ENCODE results near the gene MTCL1. TPM values are rescaled to one million over a fixed set of nuclear protein-coding genes. Genes with fewer than 3 reads are reported as not detected.

Gene MTCL1
- polyA plus RNA-seq, 1 donor: 23.8 TPM

DNA sequence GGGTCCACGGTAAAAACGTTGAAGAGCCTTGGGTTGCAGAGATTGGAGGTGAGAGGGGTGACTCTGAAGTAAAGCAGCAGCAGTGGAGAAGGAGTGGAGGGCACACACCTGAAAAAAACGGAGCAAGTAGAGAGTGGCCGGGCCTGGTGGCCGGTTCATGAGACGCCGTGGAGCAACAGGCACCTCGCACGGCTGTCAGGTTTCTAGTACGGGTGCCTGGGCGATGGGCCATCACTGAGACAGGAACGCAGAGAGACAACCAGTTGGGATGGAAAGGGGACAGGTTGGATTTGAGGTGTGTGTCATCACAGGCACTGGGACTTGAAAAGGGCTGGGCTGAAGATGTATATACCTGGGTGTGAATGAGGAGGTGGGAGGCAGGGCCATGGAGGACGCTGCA, 104.2 kb downstream of the MTCL1 start:
- DNase-seq: no peak

DNA sequence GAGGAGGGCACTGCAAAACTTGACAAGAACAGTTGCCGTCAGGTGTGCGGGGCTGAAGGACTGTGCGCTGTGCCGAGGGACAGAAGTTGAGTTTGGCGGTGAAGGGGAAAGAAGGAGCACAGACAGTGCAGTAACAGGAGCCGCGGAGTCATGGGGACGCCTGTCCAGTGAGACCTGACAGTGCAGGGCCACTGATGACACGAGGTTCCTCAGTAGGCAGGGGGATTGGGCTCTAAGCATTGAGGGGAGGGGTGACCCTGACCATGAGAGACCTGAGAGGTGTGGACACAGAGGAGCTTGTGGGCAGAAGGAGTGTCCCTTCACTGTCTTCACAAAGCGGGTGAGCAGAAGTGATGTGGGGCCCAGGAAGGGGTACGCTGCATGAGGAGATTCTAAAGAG, 104.8 kb downstream of the MTCL1 start:
- DNase-seq: no peak

DNA sequence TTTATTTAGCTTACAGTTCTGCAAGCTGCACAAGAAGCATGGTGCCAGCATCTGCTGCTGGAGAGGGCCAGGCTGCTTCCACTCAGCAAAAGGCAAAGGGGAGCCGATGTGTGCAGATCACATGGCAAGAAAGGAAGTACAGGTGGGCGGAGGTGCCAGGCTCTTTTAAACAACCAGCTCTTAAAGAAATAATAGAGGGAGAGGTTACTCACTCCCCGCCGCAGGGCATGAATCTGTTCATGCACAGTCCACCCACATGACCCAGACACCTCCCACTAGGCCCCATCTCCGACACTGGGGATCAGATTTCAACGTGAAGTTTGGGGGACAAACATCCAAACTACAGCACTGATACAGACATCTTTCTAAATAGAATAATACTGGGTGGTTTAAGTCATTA, 105.8 kb downstream of the MTCL1 start:
- no peak for DNase-seq

DNA sequence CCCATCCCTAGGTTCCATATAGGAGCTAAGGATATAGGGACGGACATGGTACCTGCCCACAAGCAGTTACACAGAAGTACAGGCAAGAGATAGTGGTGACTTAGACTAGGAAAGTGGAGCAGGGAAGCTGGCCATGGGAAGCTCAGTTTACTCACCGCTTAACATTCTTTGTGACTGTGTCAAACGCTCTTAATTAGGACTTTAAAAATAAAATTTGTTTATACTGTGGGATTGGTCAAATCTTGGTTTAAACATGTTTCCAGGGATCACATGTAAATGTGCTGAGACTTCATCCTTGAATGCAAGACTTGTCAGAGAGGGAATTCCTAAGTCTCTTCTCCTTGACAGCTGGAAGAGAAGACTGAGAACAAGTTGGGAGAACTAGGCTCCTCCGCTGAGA, 107.3 kb downstream of the MTCL1 start:
- DNase-seq: no peak

- DNase-seq: no peak
These were observed 108.3 kb downstream of the MTCL1 start for GRCh38 chr18:8813611-8814010.

DNA sequence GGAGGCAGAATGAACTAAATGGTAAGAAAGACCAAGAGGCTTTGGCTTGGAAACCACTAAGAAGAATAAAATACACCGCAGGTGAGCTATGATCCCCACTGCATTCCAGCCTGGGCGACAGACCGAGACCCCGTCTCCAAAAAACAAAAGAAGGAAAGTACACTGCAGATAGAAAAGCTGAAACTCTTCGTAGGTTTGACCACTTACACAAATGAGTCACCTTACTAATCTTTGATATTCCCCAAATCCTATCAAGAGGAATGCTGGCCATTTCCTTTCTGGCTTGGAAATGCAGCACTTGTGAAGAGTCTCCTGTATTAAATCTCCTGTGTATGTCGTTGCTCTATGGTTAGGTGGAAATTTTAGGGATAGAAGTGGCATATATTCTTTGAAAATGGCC, 108.8 kb downstream of the MTCL1 start:
- DNase-seq: no peak

- DNase-seq: no peak
These were observed 110.9 kb downstream of the MTCL1 start for GRCh38 chr18:8816220-8816619.

DNA sequence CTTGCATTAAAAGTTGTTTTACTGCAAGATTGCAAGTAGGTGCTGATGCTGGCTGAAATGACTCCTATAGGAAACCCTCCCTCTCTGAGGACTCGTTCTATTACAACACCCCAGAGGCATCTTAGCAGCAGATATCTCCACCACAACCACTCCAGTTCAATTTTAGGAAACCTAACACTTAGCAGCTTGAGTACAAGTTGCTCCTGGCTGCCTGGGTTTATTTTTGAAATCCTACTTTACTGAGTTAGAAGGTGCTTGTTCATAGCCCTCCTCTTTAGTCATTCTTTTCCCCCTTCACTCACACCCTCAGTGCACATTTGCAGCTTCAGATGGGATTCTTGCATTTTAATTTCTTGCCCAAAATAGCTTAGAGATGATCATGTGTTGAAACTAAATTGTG, 111.5 kb downstream of the MTCL1 start:
- no peak for DNase-seq

- no peak for DNase-seq
These were observed 113.6 kb downstream of the MTCL1 start for GRCh38 chr18:8818982-8819381.

GRCh38 chr18:8820396-8821082, 115.2 kb downstream of the MTCL1 start:
- DNase-seq: no peak

- DNase-seq: no peak
These were observed 115.7 kb downstream of the MTCL1 start for GRCh38 chr18:8821083-8821465.

DNA sequence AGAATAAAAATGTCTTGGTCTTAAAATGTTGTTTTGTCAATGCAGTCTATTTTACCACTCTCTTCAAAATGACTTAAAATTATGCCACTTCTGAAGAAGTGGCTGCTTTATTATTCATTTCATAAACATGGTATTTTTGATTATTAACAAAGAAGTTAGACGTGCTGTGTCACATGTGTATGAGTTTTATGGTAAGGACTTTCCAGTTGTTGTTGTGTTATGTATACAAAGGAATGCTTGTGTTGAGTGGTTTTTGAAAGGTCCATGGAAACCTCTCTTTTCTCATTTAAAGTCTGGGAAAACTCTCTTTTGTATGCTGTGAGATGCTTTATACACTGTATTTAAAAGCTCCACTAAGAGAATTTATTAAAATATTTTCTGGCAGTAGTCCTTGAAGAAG, 116.2 kb downstream of the MTCL1 start:
- DNase-seq: no peak

GRCh38 chr18:8822643-8823042, 117.3 kb downstream of the MTCL1 start:
- DNase-seq: no peak

DNA sequence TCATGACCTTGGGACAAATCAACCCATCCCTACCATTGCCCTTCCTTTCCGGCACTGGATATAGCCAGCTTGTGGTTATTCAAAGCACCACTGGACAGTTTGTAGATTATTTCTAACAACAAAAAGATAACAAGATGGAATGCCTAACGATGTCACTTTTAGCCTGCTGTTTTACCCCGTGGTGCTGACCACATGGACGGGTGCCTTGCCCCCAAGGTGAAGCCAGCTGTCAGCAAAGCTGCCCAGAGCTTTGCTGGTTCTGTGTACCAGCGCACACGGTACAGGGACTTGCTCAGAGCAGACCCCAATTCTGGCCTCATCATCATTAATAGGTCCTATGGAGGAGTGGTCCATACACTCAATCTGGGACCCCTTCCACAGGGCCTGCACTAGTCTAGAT, 118.2 kb downstream of the MTCL1 start:
- DNase-seq: no peak

- no peak for DNase-seq
These were observed 119.5 kb downstream of the MTCL1 start for GRCh38 chr18:8824846-8825245.

DNA sequence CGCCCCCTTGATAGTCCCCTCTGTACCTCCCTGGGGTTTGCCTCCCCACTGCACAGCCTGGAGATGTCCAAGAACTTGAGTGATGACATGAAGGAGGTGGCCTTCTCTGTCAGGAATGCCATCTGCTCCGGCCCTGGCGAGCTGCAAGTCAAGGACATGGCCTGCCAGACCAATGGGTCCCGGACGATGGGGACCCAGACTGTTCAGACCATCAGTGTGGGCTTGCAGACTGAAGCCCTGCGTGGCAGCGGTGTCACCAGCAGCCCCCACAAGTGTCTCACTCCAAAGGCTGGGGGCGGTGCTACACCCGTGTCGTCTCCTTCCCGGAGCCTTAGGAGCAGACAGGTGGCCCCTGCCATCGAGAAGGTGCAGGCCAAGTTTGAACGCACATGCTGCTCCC, 119.9 kb downstream of the MTCL1 start:
- no peak for DNase-seq

- DNase-seq: no peak
These were observed 120.5 kb downstream of the MTCL1 start for GRCh38 chr18:8825729-8826375.

DNA sequence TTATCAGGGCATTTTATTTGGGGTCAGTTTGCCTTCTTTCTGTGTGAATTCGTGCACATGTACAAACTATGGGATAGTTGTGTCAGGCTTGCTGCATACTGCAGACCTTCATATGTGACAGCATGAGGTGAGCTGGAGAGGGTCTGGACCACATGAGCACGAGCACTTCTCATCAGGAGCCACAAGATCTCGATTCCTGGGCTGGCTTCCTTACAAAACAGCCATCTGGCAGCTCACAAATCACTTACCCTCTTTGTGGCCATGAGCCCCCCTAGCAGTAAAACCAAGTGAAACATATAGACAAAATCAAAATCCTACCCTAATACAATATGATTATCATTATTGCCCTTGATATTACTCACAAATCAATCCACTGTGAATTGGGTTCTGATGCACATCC, 121.2 kb downstream of the MTCL1 start:
- no peak for DNase-seq

DNA sequence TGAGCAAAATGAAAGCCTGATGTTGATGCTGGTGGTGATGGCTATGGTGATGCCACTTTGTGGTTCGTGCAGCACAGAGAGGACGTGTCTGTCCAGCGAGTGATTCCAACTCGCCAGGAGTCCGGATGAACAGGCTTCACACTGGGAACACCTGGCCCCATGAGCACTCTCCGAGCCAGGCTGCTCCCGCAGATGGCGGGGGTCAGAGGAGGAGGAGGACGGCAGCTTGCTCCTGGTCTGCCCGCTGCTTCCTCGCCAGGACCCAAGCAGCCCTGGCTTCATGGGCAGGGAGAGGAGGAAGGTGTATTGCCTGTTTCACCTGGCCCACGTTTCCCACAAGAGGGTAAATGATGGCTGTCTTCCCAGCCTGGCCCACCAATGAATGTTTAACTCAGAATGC, 121.6 kb downstream of the MTCL1 start:
- DNase-seq: no peak

GRCh38 chr18:8828300-8828699, 122.9 kb downstream of the MTCL1 start:
- no peak for DNase-seq

GRCh38 chr18:8828798-8829197, 123.4 kb downstream of the MTCL1 start:
- no peak for DNase-seq

DNA sequence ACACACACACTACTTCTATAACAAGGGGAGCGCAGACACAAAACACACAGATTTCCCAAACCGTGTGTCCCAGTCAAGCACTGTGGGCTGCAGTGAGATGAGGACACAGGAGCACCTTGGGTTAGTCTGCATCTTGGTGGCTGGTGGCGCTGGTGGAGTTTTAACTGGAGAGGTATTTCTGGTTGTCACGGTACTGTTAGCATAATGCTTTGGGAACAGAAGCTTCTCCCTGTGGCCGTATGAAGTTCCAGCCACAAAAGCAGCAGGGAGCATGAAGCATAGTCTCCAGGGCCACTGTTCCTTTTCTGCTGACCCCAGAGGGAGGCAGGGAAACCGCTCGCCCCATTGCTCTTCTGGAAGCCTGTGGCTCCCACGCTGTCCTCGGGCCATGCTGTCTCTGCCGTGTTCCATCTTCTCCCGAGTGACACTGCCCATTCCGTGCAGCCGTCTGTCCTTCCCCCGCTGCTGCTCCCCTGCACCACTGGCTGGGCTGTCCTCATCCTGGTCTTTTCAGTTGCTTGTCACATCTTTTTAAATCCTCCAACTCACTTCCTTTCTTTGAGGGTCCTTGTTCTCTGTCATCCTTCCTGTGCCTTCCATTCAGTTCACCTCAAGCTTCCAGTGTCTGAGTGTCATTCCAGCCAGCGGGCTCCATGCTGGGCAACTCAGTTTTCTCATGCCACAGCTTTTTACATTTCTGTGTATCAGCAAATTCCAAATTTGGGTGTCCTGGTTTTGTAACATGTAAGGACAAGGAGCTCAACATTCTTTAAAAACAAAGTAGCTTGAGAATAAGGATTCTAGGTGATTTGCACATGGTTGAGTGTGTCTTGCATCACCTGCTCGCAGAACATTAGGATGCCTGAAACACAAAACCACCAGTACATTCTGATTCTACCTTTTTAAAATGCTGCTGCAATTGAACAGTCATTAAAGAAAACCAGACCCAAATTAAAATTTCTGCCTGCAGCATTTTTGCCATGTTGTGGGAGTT, 125.0 kb downstream of the MTCL1 start:
- DNase-seq: no peak

- DNase-seq: no peak
These were observed 125.8 kb downstream of the MTCL1 start for GRCh38 chr18:8831112-8831511.

Measured in left kidney (tissue), 2 donors.